Progenitor cell of endocrine pancreas (in vitro differentiated cells): Measurements from ENCODE around the gene EXOG. TPM values are rescaled to one million over a fixed set of nuclear protein-coding genes. Genes with fewer than 3 reads are reported as not detected.
A peak's percentile ranks its signal among the peaks of the same experiment; 100 is the strongest.

Source experiments
- DNase-seq: peaks from one replicate; pipeline ENCODE4 v3.0.0; 2021; ENCODE audit warnings: low spot score; ENCODE audit not compliant: unreplicated experiment
- H3K27ac Mint-ChIP-seq: 2 replicates; pipeline ENCODE4 v1.8.0; 2021; ENCODE audit warnings: mild to moderate bottlenecking, moderate library complexity, mixed read lengths
- H3K27me3 Mint-ChIP-seq: 2 replicates; pipeline ENCODE4 v1.8.0; 2021; ENCODE audit warnings: mixed read lengths
- H3K36me3 Mint-ChIP-seq: 2 replicates; pipeline ENCODE4 v1.8.0; 2022; ENCODE audit warnings: mixed read lengths; ENCODE audit not compliant: insufficient read depth
- H3K4me1 Mint-ChIP-seq: 2 replicates; pipeline ENCODE4 v1.8.0; 2021; ENCODE audit warnings: low read depth, mixed read lengths
- H3K4me3 Mint-ChIP-seq: 2 replicates; pipeline ENCODE4 v1.8.0; 2021; ENCODE audit warnings: low read depth, mild to moderate bottlenecking, moderate library complexity, mixed read lengths
- H3K9me3 Mint-ChIP-seq: 2 replicates; pipeline ENCODE4 v1.8.0; 2021; ENCODE audit warnings: low read depth, mixed read lengths
- total RNA-seq: library from RNA; stranded (reverse); gene quantifications from 2 replicates; pipeline ENCODE4 v1.2.1, GENCODE V29; 2021
- TF ChIP-seq, protein P1 (sequence below): fragments of 200-600 bp; sonication (generic); IDR thresholded peaks from one replicate; pipeline ENCODE4 v1.5.0; 2021; ENCODE audit warnings: antibody characterized with exemption, mild to moderate bottlenecking; ENCODE audit not compliant: unreplicated experiment

The EXOG gene
- total RNA-seq, 1 donor from 2014 or later, result 15.2 TPM

DNA sequence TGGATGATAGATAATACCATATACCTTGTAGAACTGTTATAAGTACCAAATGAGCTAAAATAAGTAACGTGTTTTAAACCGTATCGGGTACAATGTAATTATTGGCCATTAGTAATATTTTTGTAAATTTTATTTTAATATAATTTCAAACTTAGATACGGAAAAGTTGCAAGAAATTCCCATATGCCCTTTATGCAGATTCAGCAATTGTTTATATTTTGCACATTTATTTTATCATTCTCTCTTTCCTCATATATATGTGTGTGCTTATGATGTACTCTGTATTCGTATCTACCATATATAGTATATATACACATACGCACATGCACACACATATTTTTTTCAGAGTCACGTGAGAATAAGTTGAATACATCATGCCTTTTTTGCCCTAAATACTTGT lies 38.5 kb downstream of the EXOG start:
- H3K9me3 Mint-ChIP-seq, result peaks cover 3% of the 10 kb centered on the region
- no peaks in the 10 kb centered on the region for H3K27me3 Mint-ChIP-seq
- H3K4me1 Mint-ChIP-seq, result no peaks in the 10 kb centered on the region
- H3K27ac Mint-ChIP-seq, result no peak overlapping the region
- H3K4me3 Mint-ChIP-seq, result no peak overlapping the region
- no peak for DNase-seq
- H3K36me3 Mint-ChIP-seq, result peaks cover 18% of the 10 kb centered on the region
- TF ChIP-seq, protein P1, sequence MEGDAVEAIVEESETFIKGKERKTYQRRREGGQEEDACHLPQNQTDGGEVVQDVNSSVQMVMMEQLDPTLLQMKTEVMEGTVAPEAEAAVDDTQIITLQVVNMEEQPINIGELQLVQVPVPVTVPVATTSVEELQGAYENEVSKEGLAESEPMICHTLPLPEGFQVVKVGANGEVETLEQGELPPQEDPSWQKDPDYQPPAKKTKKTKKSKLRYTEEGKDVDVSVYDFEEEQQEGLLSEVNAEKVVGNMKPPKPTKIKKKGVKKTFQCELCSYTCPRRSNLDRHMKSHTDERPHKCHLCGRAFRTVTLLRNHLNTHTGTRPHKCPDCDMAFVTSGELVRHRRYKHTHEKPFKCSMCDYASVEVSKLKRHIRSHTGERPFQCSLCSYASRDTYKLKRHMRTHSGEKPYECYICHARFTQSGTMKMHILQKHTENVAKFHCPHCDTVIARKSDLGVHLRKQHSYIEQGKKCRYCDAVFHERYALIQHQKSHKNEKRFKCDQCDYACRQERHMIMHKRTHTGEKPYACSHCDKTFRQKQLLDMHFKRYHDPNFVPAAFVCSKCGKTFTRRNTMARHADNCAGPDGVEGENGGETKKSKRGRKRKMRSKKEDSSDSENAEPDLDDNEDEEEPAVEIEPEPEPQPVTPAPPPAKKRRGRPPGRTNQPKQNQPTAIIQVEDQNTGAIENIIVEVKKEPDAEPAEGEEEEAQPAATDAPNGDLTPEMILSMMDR, result no peak

DNA sequence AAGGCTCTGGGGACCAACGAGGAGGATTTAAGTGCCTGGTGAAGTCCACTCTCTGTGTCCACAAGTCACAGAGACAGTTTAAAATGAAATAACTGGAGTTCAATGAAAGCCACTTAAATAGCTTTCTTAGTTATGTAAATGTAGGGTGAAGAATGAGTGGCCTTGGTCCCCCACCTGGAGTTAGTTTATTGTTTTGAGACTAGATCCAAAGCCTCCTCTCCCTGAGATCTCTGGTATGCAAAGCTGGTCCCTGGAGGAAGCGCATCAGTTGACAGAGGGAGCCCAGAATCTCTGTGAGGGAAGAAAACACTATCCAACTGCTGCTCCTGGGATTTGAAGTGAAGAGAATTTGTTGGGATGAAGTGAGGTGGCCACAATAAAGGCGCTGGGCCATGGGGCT lies 40.5 kb downstream of the EXOG start:
- Mint-ChIP-seq H3K27ac (no peak overlapping the region), H3K4me1 (peaks cover 3% of the 10 kb centered on the region), H3K9me3 (peaks cover 3% of the 10 kb centered on the region), H3K36me3 (peaks cover 17% of the 10 kb centered on the region), H3K4me3 (no peak overlapping the region), H3K27me3 (no peaks in the 10 kb centered on the region)
- DNase-seq, result no peak
- TF ChIP-seq, protein P1, result no peak

DNA sequence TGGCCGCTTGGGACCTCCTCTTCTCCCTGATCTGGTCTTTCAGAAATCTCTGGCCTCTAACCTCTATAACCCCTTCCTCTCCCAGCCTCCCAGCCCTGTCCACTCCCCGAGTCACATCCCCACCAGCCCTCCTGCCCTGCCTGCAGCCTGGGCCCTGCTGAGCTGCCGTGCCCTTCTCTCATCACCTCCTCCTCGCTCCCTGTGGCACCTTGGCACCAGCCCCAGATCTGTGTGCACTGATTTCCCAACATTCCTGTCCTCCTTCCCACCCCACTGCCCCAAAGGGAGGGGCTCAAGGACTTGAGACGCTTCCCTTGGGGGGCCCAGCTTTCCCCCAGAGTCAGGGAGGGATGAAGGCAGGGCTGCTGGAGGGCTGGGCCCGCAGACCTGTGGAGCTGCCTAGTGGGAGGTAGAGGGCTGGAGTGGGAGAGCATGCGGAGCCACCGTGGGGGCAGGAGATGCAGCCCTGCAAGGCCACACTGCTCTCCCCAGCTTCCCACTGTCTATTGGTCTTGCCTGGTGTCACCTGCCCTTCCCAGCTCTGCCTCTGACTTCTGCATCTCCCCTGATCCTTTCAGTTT lies 42.7 kb downstream of the EXOG start:
- TF ChIP-seq, protein P1, result no peak
- Mint-ChIP-seq H3K27me3 (no peaks in the 10 kb centered on the region), H3K9me3 (peaks cover 3% of the 10 kb centered on the region)

DNA sequence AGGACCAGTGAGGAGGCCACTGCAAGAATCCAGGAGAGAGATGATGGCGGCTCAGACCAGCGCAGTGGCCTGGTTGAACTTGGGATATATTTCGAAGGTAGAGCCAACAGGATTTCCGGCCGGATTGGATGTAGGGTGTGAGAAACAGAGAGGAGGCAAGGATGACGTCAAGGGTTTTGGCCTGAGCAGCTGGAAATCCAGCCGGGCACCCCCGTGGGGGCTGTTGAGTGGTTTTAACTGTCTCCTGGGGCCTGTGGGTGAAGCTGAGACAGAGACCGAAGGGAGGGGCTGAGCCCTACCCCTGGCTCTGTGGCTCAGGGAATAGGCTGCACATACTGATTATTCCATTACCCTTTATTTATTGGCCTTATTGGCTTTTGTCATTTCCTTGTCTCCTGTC lies 45.7 kb downstream of the EXOG start:
- TF ChIP-seq, protein P1, result no peak
- DNase-seq, result no peak
- peaks cover 28% of the 10 kb centered on the region for H3K4me1 Mint-ChIP-seq
- H3K4me3 Mint-ChIP-seq, result no peak overlapping the region
- no peaks in the 10 kb centered on the region for H3K9me3 Mint-ChIP-seq
- peaks cover under 1% of the 10 kb centered on the region for H3K36me3 Mint-ChIP-seq
- no peak overlapping the region for H3K27ac Mint-ChIP-seq
- no peaks in the 10 kb centered on the region for H3K27me3 Mint-ChIP-seq

More for the DNA sequence above, 42.7 kb downstream of the EXOG start:
- peaks cover 17% of the 10 kb centered on the region for H3K36me3 Mint-ChIP-seq
- no peak overlapping the region for H3K4me3 Mint-ChIP-seq
- no peak overlapping the region for H3K27ac Mint-ChIP-seq
- no peak for DNase-seq
- H3K4me1 Mint-ChIP-seq, result peaks cover 21% of the 10 kb centered on the region

DNA sequence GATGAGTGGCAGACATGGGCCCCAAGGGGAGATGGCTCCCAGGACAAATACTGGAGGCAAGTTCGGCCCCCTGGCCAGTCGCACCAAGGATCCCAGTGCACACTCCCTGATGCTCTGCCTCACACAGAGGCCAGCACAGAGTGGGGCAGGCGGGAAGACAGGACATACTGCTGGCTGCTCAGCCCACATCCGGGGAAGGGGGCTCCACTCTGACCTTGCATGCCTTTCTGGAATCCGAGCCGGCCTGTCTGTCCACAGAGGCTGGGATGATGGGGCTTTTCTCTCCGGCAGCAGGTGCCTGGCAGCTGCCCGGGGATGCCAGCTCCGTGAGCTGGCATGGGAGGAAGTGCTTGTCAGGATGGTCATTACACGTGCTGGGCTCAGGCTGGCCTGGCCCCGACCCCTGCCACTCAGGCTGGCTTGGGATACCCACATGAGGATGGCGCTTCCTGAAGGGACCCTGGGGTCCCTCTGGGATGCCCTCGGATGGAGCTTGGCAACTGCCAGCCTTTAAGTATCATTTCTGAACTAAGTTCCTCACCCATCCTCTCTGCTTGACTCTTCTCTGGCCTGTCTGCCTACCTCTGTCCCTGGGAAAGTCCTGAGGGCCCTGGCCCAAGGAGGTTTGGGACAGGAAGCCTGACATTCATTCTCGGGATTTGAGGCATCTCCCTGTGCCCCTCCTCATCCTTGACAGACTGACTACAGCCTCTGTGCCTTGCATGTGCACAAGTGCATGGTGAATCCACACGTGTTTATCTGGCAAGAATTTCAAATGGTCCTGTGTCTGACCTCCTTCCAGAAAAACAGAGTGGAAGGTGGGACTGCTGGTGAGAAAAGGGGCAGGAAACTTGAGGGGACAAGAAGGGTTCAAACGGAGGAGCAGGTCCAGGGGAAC lies 46.5 kb downstream of the EXOG start:
- no peaks in the 10 kb centered on the region for H3K36me3 Mint-ChIP-seq
- H3K27me3 Mint-ChIP-seq, result no peaks in the 10 kb centered on the region
- DNase-seq, result no peak
- no peak overlapping the region for H3K4me3 Mint-ChIP-seq
- TF ChIP-seq, protein P1, result no peak
- H3K4me1 Mint-ChIP-seq, result peaks cover 28% of the 10 kb centered on the region
- no peaks in the 10 kb centered on the region for H3K9me3 Mint-ChIP-seq
- H3K27ac Mint-ChIP-seq, result peak overlapping the region; percentile 39
